ENCODE measurements around the gene HTR6.

HTR6 gene

GRCh38 chr1:19643602-19644394, 20.9 kb upstream of the HTR6 start, which contains the start of gene NBL1:
NBL1 (plus strand) TSS chr1:19644311; CDS start chr1:19655031, 10,720 bp downstream.
- Histone ChIP-seq H3K9me3 (ENCODE audit: low read length) (no peaks in the 10 kb centered on the region), H3K4me3 (ENCODE audit: low read length) (peak within 1 kb of the TSS; percentile 46), H3K4me1 (ENCODE audit: insufficient read depth, low read length) (peaks cover 15% of the 10 kb centered on the region), H2AFZ (ENCODE audit: low read depth, low read length) (peak within 1 kb of the TSS; percentile 72), H3K27me3 (ENCODE audit: insufficient read depth, low read length) (peaks cover 44% of the 10 kb centered on the region), H3K36me3 (ENCODE audit: insufficient read depth, low read length) (no peaks in the 10 kb centered on the region)

- H3K4me1 ChIP-seq (ENCODE audit: insufficient read depth, low read length), result peaks cover 15% of the 10 kb centered on the region
- H3K27me3 ChIP-seq (ENCODE audit: insufficient read depth, low read length), result peaks cover 44% of the 10 kb centered on the region
- H3K4me3 ChIP-seq (ENCODE audit: low read length), result peak overlapping the region; percentile 46
- no peaks in the 10 kb centered on the region for H3K36me3 ChIP-seq (ENCODE audit: insufficient read depth, low read length)
- no peaks in the 10 kb centered on the region for H3K9me3 ChIP-seq (ENCODE audit: low read length)
- H2AFZ ChIP-seq (ENCODE audit: low read depth, low read length), result peak overlapping the region; percentile 72
Measured at GRCh38 chr1:19644395-19644680, 20.3 kb upstream of the HTR6 start.

- Histone ChIP-seq H3K27me3 (ENCODE audit: insufficient read depth, low read length) (peaks cover 44% of the 10 kb centered on the region), H2AFZ (ENCODE audit: low read depth, low read length) (peak overlapping the region; percentile 72), H3K4me1 (ENCODE audit: insufficient read depth, low read length) (peaks cover 15% of the 10 kb centered on the region), H3K9me3 (ENCODE audit: low read length) (no peaks in the 10 kb centered on the region), H3K36me3 (ENCODE audit: insufficient read depth, low read length) (no peaks in the 10 kb centered on the region), H3K4me3 (ENCODE audit: low read length) (peak overlapping the region; percentile 46)
Measured at GRCh38 chr1:19644681-19645410, 19.8 kb upstream of the HTR6 start.

DNA sequence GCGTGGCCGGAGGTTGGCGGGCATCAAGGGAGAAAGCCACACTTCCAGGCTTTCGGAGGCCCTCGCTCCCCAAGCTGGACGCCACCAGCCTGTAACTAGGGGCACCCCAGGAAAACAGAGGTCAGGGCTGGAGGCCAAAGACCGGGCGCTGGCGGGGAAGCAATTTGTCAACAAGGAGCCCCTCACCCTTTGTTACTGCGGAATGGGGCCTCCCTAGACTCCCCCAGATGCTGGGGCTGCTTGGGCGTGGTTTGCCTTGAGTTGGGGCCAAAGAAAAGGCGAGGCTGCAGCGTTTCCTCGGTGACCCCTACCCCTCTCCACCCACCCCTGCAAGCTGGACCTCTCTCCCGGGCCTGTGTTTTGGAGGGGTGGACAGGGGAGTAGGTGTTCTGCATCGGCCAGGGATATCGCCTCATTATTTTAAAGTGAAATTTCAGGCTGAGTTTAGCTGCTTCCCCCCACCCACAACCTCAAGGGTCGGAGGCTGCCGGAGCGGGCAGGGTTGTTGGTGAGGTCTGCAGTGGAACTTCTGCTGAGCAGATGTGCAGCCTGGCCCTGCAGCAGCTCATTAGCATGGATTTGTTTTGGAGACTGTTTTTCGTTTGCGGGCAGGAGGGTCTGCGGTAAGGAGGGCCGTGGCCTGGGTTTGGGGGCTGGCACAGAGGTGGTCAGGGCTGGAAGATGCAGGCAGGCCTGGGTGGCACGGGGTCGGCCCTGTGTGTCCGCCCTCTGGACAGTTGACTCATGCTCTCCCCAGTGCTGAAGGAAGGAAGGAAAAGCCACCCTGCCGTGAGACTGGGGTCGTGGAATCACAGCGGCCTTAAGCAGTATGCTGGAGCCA, 19.0 kb upstream of the HTR6 start:
- peaks cover 44% of the 10 kb centered on the region for H3K27me3 ChIP-seq (ENCODE audit: insufficient read depth, low read length)

GRCh38 chr1:19646377-19647319, 18.0 kb upstream of the HTR6 start:
- no peaks in the 10 kb centered on the region for H3K9me3 ChIP-seq (ENCODE audit: low read length)
- H3K4me1 ChIP-seq (ENCODE audit: insufficient read depth, low read length), result peaks cover 16% of the 10 kb centered on the region
- no peak overlapping the region for H3K4me3 ChIP-seq (ENCODE audit: low read length)
- H2AFZ ChIP-seq (ENCODE audit: low read depth, low read length), result no peak overlapping the region
- no peaks in the 10 kb centered on the region for H3K36me3 ChIP-seq (ENCODE audit: insufficient read depth, low read length)
- peaks cover 42% of the 10 kb centered on the region for H3K27me3 ChIP-seq (ENCODE audit: insufficient read depth, low read length)

More for the DNA sequence above, 19.0 kb upstream of the HTR6 start:
- Histone ChIP-seq H3K4me1 (ENCODE audit: insufficient read depth, low read length) (peaks cover 11% of the 10 kb centered on the region), H2AFZ (ENCODE audit: low read depth, low read length) (peak overlapping the region; percentile 72), H3K9me3 (ENCODE audit: low read length) (no peaks in the 10 kb centered on the region), H3K4me3 (ENCODE audit: low read length) (peak overlapping the region; percentile 46), H3K36me3 (ENCODE audit: insufficient read depth, low read length) (no peaks in the 10 kb centered on the region)

GRCh38 chr1:19647643-19648042, 17.0 kb upstream of the HTR6 start:
- no peak overlapping the region for H3K4me3 ChIP-seq (ENCODE audit: low read length)
- H3K9me3 ChIP-seq (ENCODE audit: low read length), result no peaks in the 10 kb centered on the region
- peaks cover 39% of the 10 kb centered on the region for H3K27me3 ChIP-seq (ENCODE audit: insufficient read depth, low read length)
- H3K4me1 ChIP-seq (ENCODE audit: insufficient read depth, low read length), result peaks cover 16% of the 10 kb centered on the region
- no peak overlapping the region for H2AFZ ChIP-seq (ENCODE audit: low read depth, low read length)
- H3K36me3 ChIP-seq (ENCODE audit: insufficient read depth, low read length), result no peaks in the 10 kb centered on the region

DNA sequence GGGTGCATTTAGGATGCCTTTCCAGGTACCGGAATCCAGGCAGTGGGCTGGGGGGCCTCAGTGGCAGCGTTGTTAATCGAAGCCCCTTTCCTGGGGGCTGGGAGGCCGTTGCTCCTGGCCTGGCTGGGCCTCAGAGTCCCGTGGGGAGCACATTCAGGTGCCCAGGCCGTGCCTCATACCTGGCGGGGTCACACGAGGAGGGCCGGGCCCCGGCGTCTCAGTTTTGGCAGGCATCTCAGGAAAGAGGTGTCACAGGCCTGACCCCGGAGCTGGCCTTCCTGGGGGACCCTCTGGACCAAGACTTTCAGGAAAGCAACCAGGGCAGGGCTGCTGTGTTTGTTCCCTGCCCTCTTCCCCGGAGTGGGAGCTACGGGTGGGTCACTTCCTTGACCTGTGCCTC, 16.4 kb upstream of the HTR6 start:
- Histone ChIP-seq H3K27me3 (ENCODE audit: insufficient read depth, low read length) (peaks cover 33% of the 10 kb centered on the region), H2AFZ (ENCODE audit: low read depth, low read length) (no peak overlapping the region), H3K9me3 (ENCODE audit: low read length) (no peaks in the 10 kb centered on the region), H3K36me3 (ENCODE audit: insufficient read depth, low read length) (no peaks in the 10 kb centered on the region), H3K4me3 (ENCODE audit: low read length) (no peak overlapping the region), H3K4me1 (ENCODE audit: insufficient read depth, low read length) (peaks cover 16% of the 10 kb centered on the region)

DNA sequence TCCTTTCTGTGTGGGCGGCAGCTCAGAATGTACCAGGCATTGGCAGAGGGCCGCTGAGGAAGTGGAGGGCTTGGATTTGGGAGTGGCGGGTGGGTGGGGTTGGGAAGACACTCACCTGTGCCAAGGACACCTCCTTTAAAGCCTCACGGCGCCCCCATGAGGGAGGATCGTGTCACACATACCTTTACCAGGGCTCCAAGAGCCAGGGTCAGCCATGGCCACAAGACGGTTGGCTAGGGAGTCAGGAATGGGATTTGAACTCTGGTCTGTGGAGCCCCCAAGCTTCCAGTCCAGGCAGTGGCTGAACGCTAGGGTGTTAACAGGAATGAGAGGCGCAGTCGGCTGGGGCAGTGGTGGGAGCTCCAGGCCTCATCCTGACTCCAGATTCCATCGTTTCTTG, 16.0 kb upstream of the HTR6 start:
- H3K9me3 ChIP-seq (ENCODE audit: low read length), result no peaks in the 10 kb centered on the region
- H3K4me1 ChIP-seq (ENCODE audit: insufficient read depth, low read length), result peaks cover 16% of the 10 kb centered on the region

GRCh38 chr1:19650416-19651140, 14.1 kb upstream of the HTR6 start:
- Histone ChIP-seq H3K36me3 (ENCODE audit: insufficient read depth, low read length) (no peaks in the 10 kb centered on the region), H2AFZ (ENCODE audit: low read depth, low read length) (no peak overlapping the region), H3K4me3 (ENCODE audit: low read length) (no peak overlapping the region), H3K9me3 (ENCODE audit: low read length) (no peaks in the 10 kb centered on the region), H3K27me3 (ENCODE audit: insufficient read depth, low read length) (peaks cover 19% of the 10 kb centered on the region), H3K4me1 (ENCODE audit: insufficient read depth, low read length) (peaks cover 13% of the 10 kb centered on the region)

More for the DNA sequence above, 16.0 kb upstream of the HTR6 start:
- no peak overlapping the region for H2AFZ ChIP-seq (ENCODE audit: low read depth, low read length)
- H3K27me3 ChIP-seq (ENCODE audit: insufficient read depth, low read length), result peaks cover 29% of the 10 kb centered on the region
- H3K36me3 ChIP-seq (ENCODE audit: insufficient read depth, low read length), result no peaks in the 10 kb centered on the region
- no peak overlapping the region for H3K4me3 ChIP-seq (ENCODE audit: low read length)

GRCh38 chr1:19651141-19651737, 13.4 kb upstream of the HTR6 start:
- no peaks in the 10 kb centered on the region for H3K9me3 ChIP-seq (ENCODE audit: low read length)
- peaks cover 10% of the 10 kb centered on the region for H3K4me1 ChIP-seq (ENCODE audit: insufficient read depth, low read length)
- H3K27me3 ChIP-seq (ENCODE audit: insufficient read depth, low read length), result peaks cover 12% of the 10 kb centered on the region
- no peak overlapping the region for H2AFZ ChIP-seq (ENCODE audit: low read depth, low read length)
- H3K36me3 ChIP-seq (ENCODE audit: insufficient read depth, low read length), result no peaks in the 10 kb centered on the region
- no peak overlapping the region for H3K4me3 ChIP-seq (ENCODE audit: low read length)

GRCh38 chr1:19654386-19654785, 10.3 kb upstream of the HTR6 start:
- Histone ChIP-seq H2AFZ (ENCODE audit: low read depth, low read length) (no peak overlapping the region), H3K27me3 (ENCODE audit: insufficient read depth, low read length) (no peaks in the 10 kb centered on the region), H3K4me3 (ENCODE audit: low read length) (no peak overlapping the region), H3K9me3 (ENCODE audit: low read length) (no peaks in the 10 kb centered on the region), H3K4me1 (ENCODE audit: insufficient read depth, low read length) (peaks cover 22% of the 10 kb centered on the region), H3K36me3 (ENCODE audit: insufficient read depth, low read length) (no peaks in the 10 kb centered on the region)
